Measurements from ENCODE around the gene CKS2.

GRCh38 chr9:89330513-89330912 is 19.5 kb downstream of the CKS2 start:
- TF ChIP-seq TAF1 (IDR thresholded peaks at IDR 0.05; ENCODE audit: low read depth, low read length) = no peak
- no peak for TF ChIP-seq POLR2A (IDR thresholded peaks at IDR 0.05; ENCODE audit: low read depth, low read length)
